ENCODE measurements around the gene ERVV-1.
A peak's percentile ranks its signal among the peaks of the same experiment; 100 is the strongest.

Gene ERVV-1

DNA sequence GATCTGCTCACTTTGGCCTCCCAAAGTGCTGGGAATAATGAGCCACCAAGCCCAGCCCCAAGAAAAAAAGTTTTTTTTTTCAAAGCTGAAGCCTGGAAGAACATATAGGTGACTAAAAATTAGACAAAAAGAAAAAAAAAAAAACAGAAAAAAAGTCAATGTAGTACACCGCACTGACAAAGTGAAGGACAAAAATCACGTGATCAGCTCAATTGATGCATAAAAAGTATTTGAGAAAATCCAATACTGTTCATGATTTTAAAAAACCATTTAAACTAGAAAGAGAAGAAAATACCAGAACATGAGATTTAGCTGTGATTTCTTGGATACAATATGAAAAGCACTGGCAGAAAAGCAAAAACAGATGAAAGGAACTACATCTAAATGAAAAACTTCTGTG lies 20.3 kb downstream of the ERVV-1 start:
- H3K27ac ChIP-seq (ENCODE audit: extremely low read depth, low read depth, low read length) = no peak overlapping the region
- H3K4me3 ChIP-seq (ENCODE audit: low read depth, low read length) = no peak overlapping the region
- no peaks in the 10 kb centered on the region for H3K4me1 ChIP-seq (ENCODE audit: control insufficient read depth, insufficient read depth, low read length)
- TF ChIP-seq ZNF174 (tag by site-specific recombination; IDR thresholded peaks at IDR 0.05) (no peak), MZF1 (tag by site-specific recombination; IDR thresholded peaks at IDR 0.05; ENCODE audit: borderline replicate concordance) (no peak), ZIC2 (tag by site-specific recombination; IDR thresholded peaks at IDR 0.05) (no peak), EGR2 (tag by site-specific recombination; IDR thresholded peaks at IDR 0.05; ENCODE audit: low read depth) (no peak), ZNF707 (tag by site-specific recombination; IDR thresholded peaks at IDR 0.05) (no peak), ZNF555 (tag by site-specific recombination; conservative IDR thresholded peaks at IDR 0.05) (no peak), MYNN (tag by site-specific recombination; IDR thresholded peaks at IDR 0.05; ENCODE audit: borderline replicate concordance) (no peak), ZNF544 (tag by site-specific recombination; IDR thresholded peaks at IDR 0.05) (no peak)
- TF ChIP-seq, protein P1, sequence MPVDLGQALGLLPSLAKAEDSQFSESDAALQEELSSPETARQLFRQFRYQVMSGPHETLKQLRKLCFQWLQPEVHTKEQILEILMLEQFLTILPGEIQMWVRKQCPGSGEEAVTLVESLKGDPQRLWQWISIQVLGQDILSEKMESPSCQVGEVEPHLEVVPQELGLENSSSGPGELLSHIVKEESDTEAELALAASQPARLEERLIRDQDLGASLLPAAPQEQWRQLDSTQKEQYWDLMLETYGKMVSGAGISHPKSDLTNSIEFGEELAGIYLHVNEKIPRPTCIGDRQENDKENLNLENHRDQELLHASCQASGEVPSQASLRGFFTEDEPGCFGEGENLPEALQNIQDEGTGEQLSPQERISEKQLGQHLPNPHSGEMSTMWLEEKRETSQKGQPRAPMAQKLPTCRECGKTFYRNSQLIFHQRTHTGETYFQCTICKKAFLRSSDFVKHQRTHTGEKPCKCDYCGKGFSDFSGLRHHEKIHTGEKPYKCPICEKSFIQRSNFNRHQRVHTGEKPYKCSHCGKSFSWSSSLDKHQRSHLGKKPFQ (tag by site-specific recombination; IDR thresholded peaks at IDR 0.05) = no peak
- TF ChIP-seq, protein P2, sequence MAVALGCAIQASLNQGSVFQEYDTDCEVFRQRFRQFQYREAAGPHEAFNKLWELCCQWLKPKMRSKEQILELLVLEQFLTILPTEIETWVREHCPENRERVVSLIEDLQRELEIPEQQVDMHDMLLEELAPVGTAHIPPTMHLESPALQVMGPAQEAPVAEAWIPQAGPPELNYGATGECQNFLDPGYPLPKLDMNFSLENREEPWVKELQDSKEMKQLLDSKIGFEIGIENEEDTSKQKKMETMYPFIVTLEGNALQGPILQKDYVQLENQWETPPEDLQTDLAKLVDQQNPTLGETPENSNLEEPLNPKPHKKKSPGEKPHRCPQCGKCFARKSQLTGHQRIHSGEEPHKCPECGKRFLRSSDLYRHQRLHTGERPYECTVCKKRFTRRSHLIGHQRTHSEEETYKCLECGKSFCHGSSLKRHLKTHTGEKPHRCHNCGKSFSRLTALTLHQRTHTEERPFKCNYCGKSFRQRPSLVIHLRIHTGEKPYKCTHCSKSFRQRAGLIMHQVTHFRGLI (tag by site-specific recombination; IDR thresholded peaks at IDR 0.05) = no peak
- POLR2A ChIA-PET = no interaction called here
- H3K9me3 ChIP-seq (ENCODE audit: control insufficient read depth, insufficient read depth, low read depth, low read length) = peaks cover 25% of the 10 kb centered on the region
- no peaks in the 10 kb centered on the region for H3K36me3 ChIP-seq (ENCODE audit: control insufficient read depth in 2 of 2, insufficient read depth in 1 of 2, low read length in 2 of 2)
- CTCF ChIA-PET = interaction anchor here (0.5 kb wide), 1 partner anchor 1293 kb away, joined by 3 read pairs; no protein-coding TSS in a partner anchor

DNA sequence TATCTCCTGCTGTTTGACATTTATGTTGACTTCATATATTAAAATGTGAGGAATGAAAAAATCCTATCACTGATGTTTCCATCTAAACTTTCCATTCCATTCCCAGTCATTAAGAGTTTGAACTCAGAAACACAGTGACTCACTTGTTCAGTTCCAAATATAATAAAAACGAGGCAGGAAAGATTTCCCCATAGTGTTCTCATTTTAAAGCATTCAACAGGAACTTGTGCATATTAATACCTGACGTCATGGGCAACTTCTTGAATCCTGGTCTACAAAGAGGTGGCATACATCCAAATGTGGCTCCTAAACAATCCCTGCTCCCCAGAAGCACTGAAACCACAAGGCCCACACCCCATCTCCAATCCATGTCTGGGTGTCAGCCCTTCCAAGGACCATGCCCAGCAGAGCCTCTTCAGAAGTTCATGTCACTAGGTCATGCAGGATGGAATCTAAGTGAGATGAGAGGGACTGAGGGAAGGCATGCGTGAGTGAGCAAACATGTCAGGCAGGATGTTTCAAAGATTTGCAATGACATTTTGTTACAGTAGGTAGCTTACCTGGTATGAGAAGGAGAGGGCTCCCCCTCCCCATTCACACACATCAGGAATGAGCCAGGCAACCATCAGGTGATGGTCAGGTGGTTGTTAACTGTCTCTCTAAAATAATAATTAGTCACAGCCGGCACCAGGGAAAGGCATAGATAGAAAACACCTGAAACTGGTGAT lies 21.4 kb downstream of the ERVV-1 start:
- no peak overlapping the region for H3K4me3 ChIP-seq (ENCODE audit: low read depth, low read length)
- ChIA-PET POLR2A (no interaction called here), CTCF (no interaction called here)
- H3K36me3 ChIP-seq (ENCODE audit: control insufficient read depth in 2 of 2, insufficient read depth in 1 of 2, low read length in 2 of 2) = no peaks in the 10 kb centered on the region
- H3K9me3 ChIP-seq (ENCODE audit: control insufficient read depth, insufficient read depth, low read depth, low read length) = peaks cover 22% of the 10 kb centered on the region
- no peak overlapping the region for H3K27ac ChIP-seq (ENCODE audit: extremely low read depth, low read depth, low read length)
- TF ChIP-seq KLF1 (tag by site-specific recombination; IDR thresholded peaks at IDR 0.05) (no peak), ZNF626 (tag by site-specific recombination; IDR thresholded peaks at IDR 0.05) (no peak), ZNF23 (tag by site-specific recombination; IDR thresholded peaks at IDR 0.05; ENCODE audit: borderline replicate concordance) (no peak), ZSCAN30 (tag by site-specific recombination; IDR thresholded peaks at IDR 0.05) (no peak), ZNF629 (tag by site-specific recombination; IDR thresholded peaks at IDR 0.05) (no peak), RBAK (tag by site-specific recombination; IDR thresholded peaks at IDR 0.05) (no peak), ZNF830 (tag by site-specific recombination; IDR thresholded peaks at IDR 0.05; ENCODE audit: low read depth) (no peak), SCRT2 (tag by site-specific recombination; IDR thresholded peaks at IDR 0.05) (peak; percentile 82), GLIS2 (tag by site-specific recombination; IDR thresholded peaks at IDR 0.05) (no peak)
- TF ChIP-seq, protein P3, sequence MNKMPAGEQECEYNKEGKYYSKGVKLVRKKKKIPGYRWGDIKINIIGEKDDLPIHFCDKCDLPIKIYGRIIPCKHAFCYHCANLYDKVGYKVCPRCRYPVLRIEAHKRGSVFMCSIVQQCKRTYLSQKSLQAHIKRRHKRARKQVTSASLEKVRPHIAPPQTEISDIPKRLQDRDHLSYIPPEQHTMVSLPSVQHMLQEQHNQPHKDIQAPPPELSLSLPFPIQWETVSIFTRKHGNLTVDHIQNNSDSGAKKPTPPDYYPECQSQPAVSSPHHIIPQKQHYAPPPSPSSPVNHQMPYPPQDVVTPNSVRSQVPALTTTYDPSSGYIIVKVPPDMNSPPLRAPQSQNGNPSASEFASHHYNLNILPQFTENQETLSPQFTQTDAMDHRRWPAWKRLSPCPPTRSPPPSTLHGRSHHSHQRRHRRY (tag by site-specific recombination; IDR thresholded peaks at IDR 0.05) = no peak
- TF ChIP-seq, protein P4, sequence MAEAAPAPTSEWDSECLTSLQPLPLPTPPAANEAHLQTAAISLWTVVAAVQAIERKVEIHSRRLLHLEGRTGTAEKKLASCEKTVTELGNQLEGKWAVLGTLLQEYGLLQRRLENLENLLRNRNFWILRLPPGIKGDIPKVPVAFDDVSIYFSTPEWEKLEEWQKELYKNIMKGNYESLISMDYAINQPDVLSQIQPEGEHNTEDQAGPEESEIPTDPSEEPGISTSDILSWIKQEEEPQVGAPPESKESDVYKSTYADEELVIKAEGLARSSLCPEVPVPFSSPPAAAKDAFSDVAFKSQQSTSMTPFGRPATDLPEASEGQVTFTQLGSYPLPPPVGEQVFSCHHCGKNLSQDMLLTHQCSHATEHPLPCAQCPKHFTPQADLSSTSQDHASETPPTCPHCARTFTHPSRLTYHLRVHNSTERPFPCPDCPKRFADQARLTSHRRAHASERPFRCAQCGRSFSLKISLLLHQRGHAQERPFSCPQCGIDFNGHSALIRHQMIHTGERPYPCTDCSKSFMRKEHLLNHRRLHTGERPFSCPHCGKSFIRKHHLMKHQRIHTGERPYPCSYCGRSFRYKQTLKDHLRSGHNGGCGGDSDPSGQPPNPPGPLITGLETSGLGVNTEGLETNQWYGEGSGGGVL (tag by site-specific recombination; IDR thresholded peaks at IDR 0.05) = no peak
- TF ChIP-seq, protein P5, sequence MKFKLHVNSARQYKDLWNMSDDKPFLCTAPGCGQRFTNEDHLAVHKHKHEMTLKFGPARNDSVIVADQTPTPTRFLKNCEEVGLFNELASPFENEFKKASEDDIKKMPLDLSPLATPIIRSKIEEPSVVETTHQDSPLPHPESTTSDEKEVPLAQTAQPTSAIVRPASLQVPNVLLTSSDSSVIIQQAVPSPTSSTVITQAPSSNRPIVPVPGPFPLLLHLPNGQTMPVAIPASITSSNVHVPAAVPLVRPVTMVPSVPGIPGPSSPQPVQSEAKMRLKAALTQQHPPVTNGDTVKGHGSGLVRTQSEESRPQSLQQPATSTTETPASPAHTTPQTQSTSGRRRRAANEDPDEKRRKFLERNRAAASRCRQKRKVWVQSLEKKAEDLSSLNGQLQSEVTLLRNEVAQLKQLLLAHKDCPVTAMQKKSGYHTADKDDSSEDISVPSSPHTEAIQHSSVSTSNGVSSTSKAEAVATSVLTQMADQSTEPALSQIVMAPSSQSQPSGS (tag by site-specific recombination; IDR thresholded peaks at IDR 0.05; ENCODE audit: low read depth) = peak; percentile 36; the same call in 1 of the 2 replicates
- H3K4me1 ChIP-seq (ENCODE audit: control insufficient read depth, insufficient read depth, low read length) = no peaks in the 10 kb centered on the region

Data from HEK293 (cell line).